ENCODE results near the gene LEO1.

Gene LEO1

GRCh38 chr15:51991141-51991540, 19.6 kb upstream of the LEO1 start:
- H3K4me3 ChIP-seq (ENCODE audit: low read depth, low read length) = no peak overlapping the region
- H3K27me3 ChIP-seq (ENCODE audit: control insufficient read depth, insufficient read depth, low read length) = no peaks in the 10 kb centered on the region
- no peaks in the 10 kb centered on the region for H3K36me3 ChIP-seq (ENCODE audit: control insufficient read depth, insufficient read depth, low read length)
- no peaks in the 10 kb centered on the region for H3K4me1 ChIP-seq (ENCODE audit: control insufficient read depth, insufficient read depth, low read length)
- no peak overlapping the region for H3K9ac ChIP-seq (ENCODE audit: low read depth, low read length)
- no peaks in the 10 kb centered on the region for H3K9me3 ChIP-seq (ENCODE audit: control insufficient read depth, insufficient read depth, low read length)

- Histone ChIP-seq H3K4me1 (ENCODE audit: control insufficient read depth, insufficient read depth, low read length) (no peaks in the 10 kb centered on the region), H3K4me3 (ENCODE audit: low read depth, low read length) (no peak overlapping the region), H3K9me3 (ENCODE audit: control insufficient read depth, insufficient read depth, low read length) (no peaks in the 10 kb centered on the region), H3K36me3 (ENCODE audit: control insufficient read depth, insufficient read depth, low read length) (no peaks in the 10 kb centered on the region), H3K9ac (ENCODE audit: low read depth, low read length) (no peak overlapping the region), H3K27me3 (ENCODE audit: control insufficient read depth, insufficient read depth, low read length) (no peaks in the 10 kb centered on the region)
Measured at GRCh38 chr15:51982770-51983103, 11.2 kb upstream of the LEO1 start.

- H3K9ac ChIP-seq (ENCODE audit: low read depth, low read length) = no peak overlapping the region
- H3K4me1 ChIP-seq (ENCODE audit: control insufficient read depth, insufficient read depth, low read length) = no peaks in the 10 kb centered on the region
- no peak overlapping the region for H3K4me3 ChIP-seq (ENCODE audit: low read depth, low read length)
- no peaks in the 10 kb centered on the region for H3K36me3 ChIP-seq (ENCODE audit: control insufficient read depth, insufficient read depth, low read length)
- no peaks in the 10 kb centered on the region for H3K27me3 ChIP-seq (ENCODE audit: control insufficient read depth, insufficient read depth, low read length)
- no peaks in the 10 kb centered on the region for H3K9me3 ChIP-seq (ENCODE audit: control insufficient read depth, insufficient read depth, low read length)
Measured at GRCh38 chr15:51982013-51982769, 10.6 kb upstream of the LEO1 start.

- Histone ChIP-seq H3K4me3 (ENCODE audit: low read depth, low read length) (no peak overlapping the region), H3K9me3 (ENCODE audit: control insufficient read depth, insufficient read depth, low read length) (no peaks in the 10 kb centered on the region), H3K27me3 (ENCODE audit: control insufficient read depth, insufficient read depth, low read length) (no peaks in the 10 kb centered on the region), H3K36me3 (ENCODE audit: control insufficient read depth, insufficient read depth, low read length) (no peaks in the 10 kb centered on the region), H3K9ac (ENCODE audit: low read depth, low read length) (no peak overlapping the region), H3K4me1 (ENCODE audit: control insufficient read depth, insufficient read depth, low read length) (no peaks in the 10 kb centered on the region)
Measured at GRCh38 chr15:51973775-51974174, 2.2 kb upstream of the LEO1 start.

DNA sequence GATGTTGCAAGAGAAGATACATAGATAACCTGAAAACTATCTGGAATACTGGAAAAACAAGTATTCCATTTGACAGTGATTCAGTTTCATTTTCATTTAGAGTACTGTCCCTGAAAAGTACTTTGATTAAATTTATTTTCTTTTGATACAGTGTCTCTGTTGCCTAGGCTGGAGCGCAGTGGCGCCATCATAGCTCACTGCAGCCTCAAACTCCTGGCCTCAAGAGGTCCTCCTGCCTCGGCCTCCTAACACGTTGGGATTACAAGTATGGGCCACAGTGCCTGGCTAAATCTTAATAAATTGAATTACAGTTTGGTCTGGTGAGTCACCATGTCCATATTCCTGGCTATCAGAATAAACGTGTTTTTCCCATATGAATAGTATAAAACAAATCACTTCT, 1.6 kb upstream of the LEO1 start:
- no peak overlapping the region for H3K4me3 ChIP-seq (ENCODE audit: low read depth, low read length)
- no peaks in the 10 kb centered on the region for H3K4me1 ChIP-seq (ENCODE audit: control insufficient read depth, insufficient read depth, low read length)
- no peaks in the 10 kb centered on the region for H3K9me3 ChIP-seq (ENCODE audit: control insufficient read depth, insufficient read depth, low read length)
- no peaks in the 10 kb centered on the region for H3K36me3 ChIP-seq (ENCODE audit: control insufficient read depth, insufficient read depth, low read length)
- H3K9ac ChIP-seq (ENCODE audit: low read depth, low read length) = no peak overlapping the region
- no peaks in the 10 kb centered on the region for H3K27me3 ChIP-seq (ENCODE audit: control insufficient read depth, insufficient read depth, low read length)

GRCh38 chr15:51971032-51971374, 575 bp downstream of the LEO1 start:
- H3K9ac ChIP-seq (ENCODE audit: low read depth, low read length) = peak overlapping the region; percentile 97
- H3K36me3 ChIP-seq (ENCODE audit: control insufficient read depth, insufficient read depth, low read length) = no peaks in the 10 kb centered on the region
- H3K27me3 ChIP-seq (ENCODE audit: control insufficient read depth, insufficient read depth, low read length) = no peaks in the 10 kb centered on the region
- H3K4me3 ChIP-seq (ENCODE audit: low read depth, low read length) = peak overlapping the region; percentile 62
- no peaks in the 10 kb centered on the region for H3K9me3 ChIP-seq (ENCODE audit: control insufficient read depth, insufficient read depth, low read length)
- H3K4me1 ChIP-seq (ENCODE audit: control insufficient read depth, insufficient read depth, low read length) = no peaks in the 10 kb centered on the region

- no peak overlapping the region for H3K9ac ChIP-seq (ENCODE audit: low read depth, low read length)
Measured at GRCh38 chr15:51970132-51970817, 1.3 kb downstream of the LEO1 start.

GRCh38 chr15:51969728-51970127, 1.9 kb downstream of the LEO1 start:
- Histone ChIP-seq H3K9ac (ENCODE audit: low read depth, low read length) (no peak overlapping the region), H3K36me3 (ENCODE audit: control insufficient read depth, insufficient read depth, low read length) (peaks cover 1% of the 10 kb centered on the region), H3K9me3 (ENCODE audit: control insufficient read depth, insufficient read depth, low read length) (no peaks in the 10 kb centered on the region), H3K4me1 (ENCODE audit: control insufficient read depth, insufficient read depth, low read length) (no peaks in the 10 kb centered on the region), H3K27me3 (ENCODE audit: control insufficient read depth, insufficient read depth, low read length) (no peaks in the 10 kb centered on the region), H3K4me3 (ENCODE audit: low read depth, low read length) (no peak overlapping the region)

More at GRCh38 chr15:51970132-51970817, 1.3 kb downstream of the LEO1 start:
- no peaks in the 10 kb centered on the region for H3K4me1 ChIP-seq (ENCODE audit: control insufficient read depth, insufficient read depth, low read length)
- H3K9me3 ChIP-seq (ENCODE audit: control insufficient read depth, insufficient read depth, low read length) = no peaks in the 10 kb centered on the region
- H3K36me3 ChIP-seq (ENCODE audit: control insufficient read depth, insufficient read depth, low read length) = no peaks in the 10 kb centered on the region
- peak overlapping the region; percentile 62 for H3K4me3 ChIP-seq (ENCODE audit: low read depth, low read length)
- H3K27me3 ChIP-seq (ENCODE audit: control insufficient read depth, insufficient read depth, low read length) = no peaks in the 10 kb centered on the region

GRCh38 chr15:51967583-51967982, 4.0 kb downstream of the LEO1 start:
- no peaks in the 10 kb centered on the region for H3K4me1 ChIP-seq (ENCODE audit: control insufficient read depth, insufficient read depth, low read length)
- no peak overlapping the region for H3K4me3 ChIP-seq (ENCODE audit: low read depth, low read length)
- H3K27me3 ChIP-seq (ENCODE audit: control insufficient read depth, insufficient read depth, low read length) = no peaks in the 10 kb centered on the region
- H3K9ac ChIP-seq (ENCODE audit: low read depth, low read length) = no peak overlapping the region
- H3K9me3 ChIP-seq (ENCODE audit: control insufficient read depth, insufficient read depth, low read length) = no peaks in the 10 kb centered on the region
- H3K36me3 ChIP-seq (ENCODE audit: control insufficient read depth, insufficient read depth, low read length) = peaks cover 5% of the 10 kb centered on the region

DNA sequence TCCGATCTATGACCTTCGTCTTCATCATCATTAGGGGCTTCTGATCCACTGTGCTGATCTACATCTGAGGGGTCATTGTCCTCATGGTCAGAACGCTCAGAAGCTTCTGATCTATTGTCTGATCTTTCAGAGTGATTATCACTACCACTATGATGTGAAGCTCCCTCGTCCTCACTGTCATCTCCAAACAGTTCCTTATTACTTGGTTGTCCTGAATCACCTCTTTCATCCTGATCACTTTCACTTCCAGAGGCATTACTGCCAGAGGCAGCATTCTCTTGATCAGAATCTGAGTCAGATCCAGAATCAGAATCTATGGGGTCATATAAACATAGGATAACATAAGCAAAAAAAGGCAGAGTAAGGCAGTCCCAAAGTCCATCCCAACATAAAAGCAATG, 5.4 kb downstream of the LEO1 start:
- H3K4me1 ChIP-seq (ENCODE audit: control insufficient read depth, insufficient read depth, low read length) = no peaks in the 10 kb centered on the region
- no peak overlapping the region for H3K9ac ChIP-seq (ENCODE audit: low read depth, low read length)
- peaks cover 5% of the 10 kb centered on the region for H3K36me3 ChIP-seq (ENCODE audit: control insufficient read depth, insufficient read depth, low read length)
- no peaks in the 10 kb centered on the region for H3K27me3 ChIP-seq (ENCODE audit: control insufficient read depth, insufficient read depth, low read length)
- no peak overlapping the region for H3K4me3 ChIP-seq (ENCODE audit: low read depth, low read length)
- H3K9me3 ChIP-seq (ENCODE audit: control insufficient read depth, insufficient read depth, low read length) = no peaks in the 10 kb centered on the region

- Histone ChIP-seq H3K4me1 (ENCODE audit: control insufficient read depth, insufficient read depth, low read length) (no peaks in the 10 kb centered on the region), H3K4me3 (ENCODE audit: low read depth, low read length) (no peak overlapping the region), H3K36me3 (ENCODE audit: control insufficient read depth, insufficient read depth, low read length) (peaks cover 6% of the 10 kb centered on the region), H3K27me3 (ENCODE audit: control insufficient read depth, insufficient read depth, low read length) (no peaks in the 10 kb centered on the region), H3K9ac (ENCODE audit: low read depth, low read length) (no peak overlapping the region), H3K9me3 (ENCODE audit: control insufficient read depth, insufficient read depth, low read length) (no peaks in the 10 kb centered on the region)
Measured at GRCh38 chr15:51965691-51966090, 5.9 kb downstream of the LEO1 start.

DNA sequence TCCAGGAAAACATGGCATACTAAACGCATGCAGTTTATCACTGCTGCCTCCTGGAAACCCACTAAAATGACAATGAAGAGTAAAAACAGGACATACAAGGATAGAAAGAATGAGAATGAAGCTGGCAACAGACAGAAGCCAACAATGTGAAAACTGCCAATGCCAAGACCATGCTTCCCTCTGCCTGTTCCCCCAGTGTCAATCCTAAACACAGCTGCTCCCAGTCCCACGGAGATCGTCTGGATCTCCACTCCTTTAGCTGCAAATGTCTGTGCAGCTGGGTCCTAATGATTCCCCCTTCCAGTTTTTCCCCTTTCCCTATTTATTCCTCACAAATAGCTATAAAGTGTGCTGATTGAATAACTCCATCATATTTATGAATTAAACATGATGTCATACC, 16.1 kb downstream of the LEO1 start:
- Histone ChIP-seq H3K4me3 (ENCODE audit: low read depth, low read length) (no peak overlapping the region), H3K36me3 (ENCODE audit: control insufficient read depth, insufficient read depth, low read length) (peaks cover 32% of the 10 kb centered on the region), H3K9me3 (ENCODE audit: control insufficient read depth, insufficient read depth, low read length) (no peaks in the 10 kb centered on the region), H3K9ac (ENCODE audit: low read depth, low read length) (no peak overlapping the region), H3K4me1 (ENCODE audit: control insufficient read depth, insufficient read depth, low read length) (no peaks in the 10 kb centered on the region), H3K27me3 (ENCODE audit: control insufficient read depth, insufficient read depth, low read length) (no peaks in the 10 kb centered on the region)

All from iPS-15b (cell line).